HepG2 (cell line): Measurements from ENCODE around the gene ADORA2B. TPM values are rescaled to one million over a fixed set of nuclear protein-coding genes. Genes with fewer than 3 reads are reported as not detected.

Source experiments
- BORCS8-MEF2B ChIP-seq: sonication (generic); formaldehyde crosslinking; IDR thresholded peaks from 2 replicates; pipeline ENCODE4 v1.8.0; 2022; ENCODE audit warnings: mild to moderate bottlenecking, missing genetic modification reagents
- FOXA1 ChIP-seq, 2 experiments: fragments of 450-650 bp in 1 of 2; sonication (generic) in 1 of 2; formaldehyde crosslinking in 1 of 2; IDR thresholded peaks; 2 replicates each; pipeline versions ENCODE4 v1.4.0 to v1.6.1; 2016 to 2020; ENCODE audit warnings: missing genetic modification reagents in 1 of 2
- LCORL ChIP-seq, 2 experiments: fragments of 450-650 bp in 1 of 2; sonication (generic) in 1 of 2; formaldehyde crosslinking in 1 of 2; IDR thresholded peaks; 2 replicates each; pipeline versions ENCODE4 v1.5.0 to v1.6.1; 2017 to 2020; ENCODE audit warnings: antibody characterized with exemption in 1 of 2, missing genetic modification reagents in 1 of 2
- ONECUT2 ChIP-seq: sonication (generic); formaldehyde crosslinking; IDR thresholded peaks from 2 replicates; pipeline ENCODE4 v1.4.0; 2020; ENCODE audit warnings: missing genetic modification reagents
- PAX8 ChIP-seq: sonication (generic); formaldehyde crosslinking; IDR thresholded peaks from 2 replicates; pipeline ENCODE4 v1.8.0; 2022; ENCODE audit warnings: mild to moderate bottlenecking, missing genetic modification reagents, borderline replicate concordance
- PLRG1 ChIP-seq: fragments of 450-650 bp; conservative IDR thresholded peaks from 2 replicates; pipeline ENCODE4 v1.6.1; 2016
- SP4 ChIP-seq: sonication (generic); formaldehyde crosslinking; IDR thresholded peaks from 2 replicates; pipeline ENCODE4 v1.8.1; 2023; ENCODE audit warnings: mild to moderate bottlenecking, missing genetic modification reagents
- ZNF235 ChIP-seq: sonication (generic); formaldehyde crosslinking; IDR thresholded peaks from 2 replicates; pipeline ENCODE4 v1.8.1; 2023; ENCODE audit warnings: mild to moderate bottlenecking, missing genetic modification reagents, borderline replicate concordance
- ZNF296 ChIP-seq: sonication (generic); formaldehyde crosslinking; conservative IDR thresholded peaks from 2 replicates; pipeline ENCODE4 v1.5.0; 2020; ENCODE audit warnings: mild to moderate bottlenecking, missing genetic modification reagents
- ZNF331 ChIP-seq: sonication (generic); formaldehyde crosslinking; IDR thresholded peaks from 2 replicates; pipeline ENCODE4 v1.4.0; 2020; ENCODE audit warnings: missing genetic modification reagents
- ZNF367 ChIP-seq: sonication (generic); formaldehyde crosslinking; IDR thresholded peaks from 2 replicates; pipeline ENCODE4 v1.4.0; 2020; ENCODE audit warnings: missing genetic modification reagents, borderline replicate concordance
- ZNF703 ChIP-seq: sonication (generic); formaldehyde crosslinking; IDR thresholded peaks from 2 replicates; pipeline ENCODE4 v1.5.1; 2020; ENCODE audit warnings: missing genetic modification reagents, mild to moderate bottlenecking, moderate library complexity, borderline replicate concordance
- ZNF709 ChIP-seq: sonication (generic); formaldehyde crosslinking; IDR thresholded peaks from 2 replicates; pipeline ENCODE4 v1.5.0; 2020; ENCODE audit warnings: mild to moderate bottlenecking, missing genetic modification reagents
- ZNF747 ChIP-seq: sonication (generic); formaldehyde crosslinking; IDR thresholded peaks from 2 replicates; pipeline ENCODE4 v1.8.1; 2023; ENCODE audit warnings: missing genetic modification reagents, mild to moderate bottlenecking, borderline replicate concordance
- ZNF777 ChIP-seq: sonication (generic); formaldehyde crosslinking; IDR thresholded peaks from 2 replicates; pipeline ENCODE4 v1.4.0; 2020; ENCODE audit warnings: missing genetic modification reagents
- polyA plus RNA-seq, 8 experiments: library from polyadenylated mRNA; depleted of rRNA in 3 of 8; stranded (reverse) in 7 of 8; unstranded in 1 of 8; fragments of >200 nt; fragmentation: Illumina TruSeq in 4 of 8; extraction: Trizol in 4 of 8; gene quantifications; 2 replicates each; pipeline versions ENCODE4 v1.2.1 to v1.2.3, GENCODE V29; 2011 to 2016; ENCODE audit warnings: low read depth in 4 of 8, missing spikeins in 1 of 8, mixed read lengths in 1 of 8; ENCODE audit not compliant: insufficient read depth in 1 of 8
- total RNA-seq, 5 experiments: library from RNA; depleted of rRNA; stranded (reverse); fragments of >200 nt; fragmentation: Illumina TruSeq; extraction: Trizol; gene quantifications; 2 replicates each; pipeline ENCODE4 v1.2.3, GENCODE V29; 2016; ENCODE audit warnings: low read depth in 1 of 5
- TF ChIP-seq, protein P1 (sequence below): sonication (generic); formaldehyde crosslinking; IDR thresholded peaks from 2 replicates; pipeline ENCODE4 v1.4.0; 2020; ENCODE audit warnings: missing genetic modification reagents
- TF ChIP-seq, protein P2 (sequence below): sonication (generic); formaldehyde crosslinking; IDR thresholded peaks from 2 replicates; pipeline ENCODE4 v1.4.0; 2020; ENCODE audit warnings: missing genetic modification reagents, mild to moderate bottlenecking, borderline replicate concordance
- TF ChIP-seq, protein P3 (sequence below): sonication (generic); formaldehyde crosslinking; IDR thresholded peaks from 2 replicates; pipeline ENCODE4 v1.5.0; 2020; ENCODE audit warnings: missing genetic modification reagents
- TF ChIP-seq, protein P4 (sequence below): sonication (generic); formaldehyde crosslinking; IDR thresholded peaks from 2 replicates; pipeline ENCODE4 v1.4.0; 2020; ENCODE audit warnings: missing genetic modification reagents

ADORA2B gene
- total and polyA plus RNA-seq, 2 of the 13 experiments (the other 11 are each of a cell fraction or from before 2014, with no cell fraction given), result 10.4 to 20.0 TPM

GRCh38 chr17:15945527-15946191 lies 729 bp downstream of the ADORA2B start (continued):
- TF ChIP-seq PAX8 (CRISPR knock-in tag), result 0 out of 2 replicates have a peak, but pooled peaks have one; percentile 3
- TF ChIP-seq ONECUT2 (CRISPR knock-in tag), result no peak
- no peak for TF ChIP-seq ZNF747 (CRISPR knock-in tag)
- no peak for TF ChIP-seq SP4 (CRISPR knock-in tag)
- TF ChIP-seq ZNF703 (CRISPR knock-in tag), result 0 out of 2 replicates have a peak, but pooled peaks have one; percentile 29
- TF ChIP-seq ZNF331, result no peak
- no peak for TF ChIP-seq FOXA1 (IDR thresholded peaks at IDR 0.05)
- TF ChIP-seq FOXA1 (CRISPR knock-in tag; IDR thresholded peaks at IDR 0.05), result no peak
- TF ChIP-seq, protein P1, sequence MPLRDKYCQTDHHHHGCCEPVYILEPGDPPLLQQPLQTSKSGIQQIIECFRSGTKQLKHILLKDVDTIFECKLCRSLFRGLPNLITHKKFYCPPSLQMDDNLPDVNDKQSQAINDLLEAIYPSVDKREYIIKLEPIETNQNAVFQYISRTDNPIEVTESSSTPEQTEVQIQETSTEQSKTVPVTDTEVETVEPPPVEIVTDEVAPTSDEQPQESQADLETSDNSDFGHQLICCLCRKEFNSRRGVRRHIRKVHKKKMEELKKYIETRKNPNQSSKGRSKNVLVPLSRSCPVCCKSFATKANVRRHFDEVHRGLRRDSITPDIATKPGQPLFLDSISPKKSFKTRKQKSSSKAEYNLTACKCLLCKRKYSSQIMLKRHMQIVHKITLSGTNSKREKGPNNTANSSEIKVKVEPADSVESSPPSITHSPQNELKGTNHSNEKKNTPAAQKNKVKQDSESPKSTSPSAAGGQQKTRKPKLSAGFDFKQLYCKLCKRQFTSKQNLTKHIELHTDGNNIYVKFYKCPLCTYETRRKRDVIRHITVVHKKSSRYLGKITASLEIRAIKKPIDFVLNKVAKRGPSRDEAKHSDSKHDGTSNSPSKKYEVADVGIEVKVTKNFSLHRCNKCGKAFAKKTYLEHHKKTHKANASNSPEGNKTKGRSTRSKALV (CRISPR knock-in tag), result peak; percentile 63; the same call in 1 of the 2 replicates
- TF ChIP-seq, protein P2, sequence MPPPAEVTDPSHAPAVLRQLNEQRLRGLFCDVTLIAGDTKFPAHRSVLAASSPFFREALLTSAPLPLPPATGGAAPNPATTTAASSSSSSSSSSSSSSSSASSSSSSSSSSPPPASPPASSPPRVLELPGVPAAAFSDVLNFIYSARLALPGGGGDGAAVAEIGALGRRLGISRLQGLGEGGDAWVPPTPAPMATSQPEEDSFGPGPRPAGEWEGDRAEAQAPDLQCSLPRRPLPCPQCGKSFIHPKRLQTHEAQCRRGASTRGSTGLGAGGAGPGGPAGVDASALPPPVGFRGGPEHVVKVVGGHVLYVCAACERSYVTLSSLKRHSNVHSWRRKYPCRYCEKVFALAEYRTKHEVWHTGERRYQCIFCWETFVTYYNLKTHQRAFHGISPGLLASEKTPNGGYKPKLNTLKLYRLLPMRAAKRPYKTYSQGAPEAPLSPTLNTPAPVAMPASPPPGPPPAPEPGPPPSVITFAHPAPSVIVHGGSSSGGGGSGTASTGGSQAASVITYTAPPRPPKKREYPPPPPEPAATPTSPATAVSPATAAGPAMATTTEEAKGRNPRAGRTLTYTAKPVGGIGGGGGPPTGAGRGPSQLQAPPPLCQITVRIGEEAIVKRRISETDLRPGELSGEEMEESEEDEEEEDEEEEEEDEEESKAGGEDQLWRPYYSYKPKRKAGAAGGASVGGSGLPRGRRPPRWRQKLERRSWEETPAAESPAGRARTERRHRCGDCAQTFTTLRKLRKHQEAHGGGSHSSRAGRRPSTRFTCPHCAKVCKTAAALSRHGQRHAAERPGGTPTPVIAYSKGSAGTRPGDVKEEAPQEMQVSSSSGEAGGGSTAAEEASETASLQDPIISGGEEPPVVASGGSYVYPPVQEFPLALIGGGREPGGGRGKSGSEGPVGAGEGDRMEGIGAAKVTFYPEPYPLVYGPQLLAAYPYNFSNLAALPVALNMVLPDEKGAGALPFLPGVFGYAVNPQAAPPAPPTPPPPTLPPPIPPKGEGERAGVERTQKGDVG (CRISPR knock-in tag), result 0 out of 2 replicates have a peak, but pooled peaks have one; percentile 5
- TF ChIP-seq ZNF777 (CRISPR knock-in tag), result peak; percentile 87
- no peak; the same call in 1 of the 2 replicates for TF ChIP-seq ZNF709
- no peak for TF ChIP-seq ZNF367 (CRISPR knock-in tag)
- TF ChIP-seq BORCS8-MEF2B (CRISPR knock-in tag), result 0 out of 2 replicates have a peak, but pooled peaks have one; percentile 1
- TF ChIP-seq LCORL (IDR thresholded peaks at IDR 0.05), result no peak
- TF ChIP-seq LCORL (CRISPR knock-in tag; IDR thresholded peaks at IDR 0.05), result no peak
- TF ChIP-seq, protein P3, sequence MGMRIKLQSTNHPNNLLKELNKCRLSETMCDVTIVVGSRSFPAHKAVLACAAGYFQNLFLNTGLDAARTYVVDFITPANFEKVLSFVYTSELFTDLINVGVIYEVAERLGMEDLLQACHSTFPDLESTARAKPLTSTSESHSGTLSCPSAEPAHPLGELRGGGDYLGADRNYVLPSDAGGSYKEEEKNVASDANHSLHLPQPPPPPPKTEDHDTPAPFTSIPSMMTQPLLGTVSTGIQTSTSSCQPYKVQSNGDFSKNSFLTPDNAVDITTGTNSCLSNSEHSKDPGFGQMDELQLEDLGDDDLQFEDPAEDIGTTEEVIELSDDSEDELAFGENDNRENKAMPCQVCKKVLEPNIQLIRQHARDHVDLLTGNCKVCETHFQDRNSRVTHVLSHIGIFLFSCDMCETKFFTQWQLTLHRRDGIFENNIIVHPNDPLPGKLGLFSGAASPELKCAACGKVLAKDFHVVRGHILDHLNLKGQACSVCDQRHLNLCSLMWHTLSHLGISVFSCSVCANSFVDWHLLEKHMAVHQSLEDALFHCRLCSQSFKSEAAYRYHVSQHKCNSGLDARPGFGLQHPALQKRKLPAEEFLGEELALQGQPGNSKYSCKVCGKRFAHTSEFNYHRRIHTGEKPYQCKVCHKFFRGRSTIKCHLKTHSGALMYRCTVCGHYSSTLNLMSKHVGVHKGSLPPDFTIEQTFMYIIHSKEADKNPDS, result no peak
- no peak for TF ChIP-seq PLRG1
- 0 out of 2 replicates have a peak, but pooled peaks have one; percentile 39 for TF ChIP-seq ZNF235 (CRISPR knock-in tag)
- TF ChIP-seq ZNF296, result no peak
- TF ChIP-seq, protein P4, sequence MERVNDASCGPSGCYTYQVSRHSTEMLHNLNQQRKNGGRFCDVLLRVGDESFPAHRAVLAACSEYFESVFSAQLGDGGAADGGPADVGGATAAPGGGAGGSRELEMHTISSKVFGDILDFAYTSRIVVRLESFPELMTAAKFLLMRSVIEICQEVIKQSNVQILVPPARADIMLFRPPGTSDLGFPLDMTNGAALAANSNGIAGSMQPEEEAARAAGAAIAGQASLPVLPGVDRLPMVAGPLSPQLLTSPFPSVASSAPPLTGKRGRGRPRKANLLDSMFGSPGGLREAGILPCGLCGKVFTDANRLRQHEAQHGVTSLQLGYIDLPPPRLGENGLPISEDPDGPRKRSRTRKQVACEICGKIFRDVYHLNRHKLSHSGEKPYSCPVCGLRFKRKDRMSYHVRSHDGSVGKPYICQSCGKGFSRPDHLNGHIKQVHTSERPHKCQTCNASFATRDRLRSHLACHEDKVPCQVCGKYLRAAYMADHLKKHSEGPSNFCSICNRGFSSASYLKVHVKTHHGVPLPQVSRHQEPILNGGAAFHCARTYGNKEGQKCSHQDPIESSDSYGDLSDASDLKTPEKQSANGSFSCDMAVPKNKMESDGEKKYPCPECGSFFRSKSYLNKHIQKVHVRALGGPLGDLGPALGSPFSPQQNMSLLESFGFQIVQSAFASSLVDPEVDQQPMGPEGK (CRISPR knock-in tag), result no peak
